ENCODE results near the gene AKIRIN2.
"Not testable (repeated sequence)": the region's sequence is repeated elsewhere in the genome, so short reads cannot be mapped to it uniquely, and the experiment has no call there.

The AKIRIN2 gene

GRCh38 chr6:87716928-87717614, 15.0 kb upstream of the AKIRIN2 start:
- no peak for DNase-seq

GRCh38 chr6:87714093-87714842, 12.2 kb upstream of the AKIRIN2 start:
- DNase-seq = no peak

GRCh38 chr6:87712713-87713112, 10.7 kb upstream of the AKIRIN2 start:
- DNase-seq = not testable (repeated sequence)

- DNase-seq = no peak
Observed at GRCh38 chr6:87710090-87710489, 8.1 kb upstream of the AKIRIN2 start.

DNA sequence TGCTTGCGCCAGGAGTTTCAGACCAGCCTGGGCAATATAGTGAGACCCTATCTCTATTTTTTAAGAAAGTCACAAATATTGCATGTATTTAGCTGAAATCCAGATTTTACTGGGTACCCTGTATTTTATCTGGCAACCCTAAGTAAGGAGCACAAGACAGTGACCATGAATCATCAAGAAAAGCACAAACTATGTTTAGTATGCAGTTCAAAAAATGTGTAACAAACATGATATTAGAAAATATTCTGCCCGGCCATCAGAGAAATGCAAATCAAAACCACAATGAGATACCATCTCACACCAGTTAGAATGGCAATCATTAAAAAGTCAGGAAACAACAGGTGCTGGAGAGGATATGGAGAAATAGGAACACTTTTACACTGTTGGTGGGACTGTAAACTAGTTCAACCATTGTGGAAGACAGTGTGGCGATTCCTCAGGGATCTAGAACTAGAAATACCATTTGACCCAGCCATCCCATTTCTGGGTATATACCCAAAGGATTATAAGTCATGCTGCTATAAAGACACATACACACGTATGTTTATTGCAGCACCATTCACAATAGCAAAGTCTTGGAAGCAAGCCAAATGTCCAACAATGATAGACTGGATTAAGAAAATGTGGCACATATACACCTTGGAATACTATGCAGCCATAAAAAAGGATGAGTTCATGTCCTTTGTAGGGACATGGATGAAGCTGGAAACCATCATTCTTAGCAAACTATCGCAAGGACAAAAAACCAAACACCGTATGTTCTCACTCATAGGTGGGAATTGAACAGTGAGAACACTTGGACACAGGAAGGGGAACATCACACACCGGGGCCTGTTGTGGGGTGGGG, 6.8 kb upstream of the AKIRIN2 start:
- not testable (repeated sequence) for DNase-seq

DNA sequence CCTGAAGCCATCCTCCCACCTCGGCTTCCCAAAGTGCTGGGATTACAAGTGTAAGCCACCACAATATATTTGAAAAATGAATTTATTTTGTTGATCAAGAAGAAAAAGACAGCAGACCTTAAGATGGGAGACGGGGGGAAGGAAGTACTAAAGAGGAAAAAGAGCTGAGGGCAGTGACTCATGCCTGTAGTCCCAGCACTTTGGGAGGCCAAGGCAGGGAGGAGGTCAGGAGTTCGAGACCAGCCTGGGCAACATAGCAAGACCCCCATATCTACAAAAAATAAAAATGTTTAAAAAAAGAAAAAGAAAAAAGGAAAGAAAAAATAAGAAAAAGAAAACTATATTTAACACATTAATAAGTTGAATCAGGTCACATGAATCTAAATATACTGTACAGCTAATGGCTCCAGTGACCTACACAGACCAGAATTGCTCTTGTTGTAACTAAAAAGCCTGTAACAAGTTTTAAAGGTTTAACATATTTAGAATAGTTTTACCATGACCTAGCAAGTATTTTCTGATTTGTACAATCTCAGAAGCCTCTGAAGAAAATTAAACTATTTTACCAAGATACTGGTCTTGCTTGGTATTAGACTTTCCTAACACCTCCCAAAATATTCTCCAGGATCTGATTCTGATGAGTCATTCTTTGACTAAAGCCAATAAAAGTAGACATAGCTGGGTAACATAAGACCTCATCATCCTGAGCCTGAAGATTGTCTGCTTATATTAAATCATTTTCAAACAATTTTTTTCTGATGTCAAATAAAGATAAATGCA, 4.3 kb upstream of the AKIRIN2 start:
- DNase-seq = no peak

GRCh38 chr6:87705070-87705691, 3.1 kb upstream of the AKIRIN2 start:
- peak; percentile 21 for DNase-seq

GRCh38 chr6:87703039-87703438, 1.0 kb upstream of the AKIRIN2 start:
- DNase-seq = not testable (repeated sequence)

- DNase-seq = no peak
Observed at GRCh38 chr6:87702589-87702945, 534 bp upstream of the AKIRIN2 start.

- DNase-seq = no peak
Observed at GRCh38 chr6:87701344-87701675, 723 bp downstream of the AKIRIN2 start.

DNA sequence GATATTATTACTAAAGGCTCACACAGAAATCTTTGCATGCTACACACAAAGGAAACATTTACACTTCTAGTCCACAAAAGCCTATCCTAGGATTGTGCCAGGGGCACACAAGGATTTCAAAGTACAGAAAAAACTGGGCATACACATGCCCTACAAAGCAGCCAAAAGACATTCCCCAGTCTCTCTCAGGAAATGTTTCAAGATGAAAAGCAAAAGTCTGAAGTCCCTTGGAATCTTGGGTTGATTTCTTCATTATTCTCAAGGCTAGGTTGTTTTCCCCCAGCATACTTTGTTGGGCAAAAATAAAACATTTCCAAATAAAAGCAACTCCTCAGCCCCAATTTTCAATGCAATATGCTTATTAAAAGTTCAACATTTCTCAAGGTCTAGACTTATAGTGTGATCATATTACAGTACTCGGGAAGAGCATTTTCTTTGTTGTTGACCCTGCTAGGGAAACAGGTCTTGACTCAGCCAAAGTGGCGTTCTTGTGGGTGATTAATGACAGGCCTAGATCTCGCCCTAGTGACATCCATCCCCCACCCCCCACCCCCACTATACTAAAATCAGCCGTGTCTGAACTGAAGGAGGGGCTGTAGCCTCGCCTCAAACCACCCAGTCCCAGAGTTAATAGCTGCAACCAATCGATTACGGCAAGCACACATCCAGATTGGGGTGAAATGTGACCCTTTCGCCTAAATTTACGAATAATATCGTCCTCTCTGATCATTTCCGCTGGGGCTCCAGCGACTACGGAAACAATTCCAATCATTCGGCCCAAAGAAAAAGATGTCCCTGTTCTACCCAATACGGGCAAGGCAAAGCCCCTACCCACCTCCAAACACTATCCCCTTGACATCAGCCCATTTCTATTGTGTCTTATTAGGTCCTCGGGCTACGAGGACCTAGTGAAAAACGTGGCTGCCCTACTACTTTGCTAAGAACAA, 1.4 kb downstream of the AKIRIN2 start:
- peak; percentile 71 for DNase-seq

GRCh38 chr6:87699576-87699975, 2.5 kb downstream of the AKIRIN2 start:
- DNase-seq = peak; percentile 20

DNA sequence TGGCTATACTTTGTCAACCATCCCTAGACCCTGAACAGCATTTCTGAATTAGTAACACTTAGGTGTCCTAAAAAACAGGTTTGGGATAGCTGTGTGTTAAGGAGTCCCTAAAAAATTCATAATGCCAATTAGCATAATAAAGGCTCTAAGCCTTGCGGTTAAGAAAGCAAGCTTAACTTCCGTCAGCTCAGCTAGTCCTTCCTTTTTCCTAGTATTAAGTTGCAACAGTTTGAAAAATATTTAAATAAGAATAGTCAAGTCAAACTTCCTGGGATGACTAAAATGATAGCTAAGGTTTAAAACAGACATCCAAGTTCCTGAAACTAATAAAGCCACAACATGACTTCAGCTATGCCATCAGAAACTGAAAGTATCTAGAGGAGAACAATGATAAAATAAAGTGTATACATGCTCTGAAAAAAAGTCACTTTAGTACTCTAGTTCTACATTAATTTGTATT, 3.5 kb downstream of the AKIRIN2 start:
- DNase-seq = no peak

GRCh38 chr6:87697581-87698546, 4.2 kb downstream of the AKIRIN2 start:
- peak; percentile 34 for DNase-seq

GRCh38 chr6:87696817-87697216, 5.2 kb downstream of the AKIRIN2 start:
- not testable (repeated sequence) for DNase-seq

GRCh38 chr6:87692086-87692485, 9.9 kb downstream of the AKIRIN2 start:
- DNase-seq = no peak

GRCh38 chr6:87690441-87690840, 11.6 kb downstream of the AKIRIN2 start:
- DNase-seq = no peak

- not testable (repeated sequence) for DNase-seq
Observed at GRCh38 chr6:87687893-87688292, 14.1 kb downstream of the AKIRIN2 start.

GRCh38 chr6:87687296-87687695, 14.7 kb downstream of the AKIRIN2 start:
- DNase-seq = no peak

Measured in hematopoietic multipotent progenitor cell treated with erythropoietin and hydrocortisone succinate and interleukin-3 and kit ligand, for 8 days (in vitro differentiated cells).